ENCODE measurements around the gene INTS15. TPM values are rescaled to one million over a fixed set of nuclear protein-coding genes. Genes with fewer than 3 reads are reported as not detected.

The INTS15 gene
- total and polyA plus RNA-seq, 2 experiments from 2014 or later, result 7.0 to 27.0 TPM

GRCh38 chr7:6553448-6554044, 36.3 kb upstream of the INTS15 start:
- no peaks in the 10 kb centered on the region for H3K27me3 ChIP-seq (ENCODE audit: insufficient read depth)
- H3K9me2 ChIP-seq (ENCODE audit: insufficient read depth), result 0 out of 2 replicates have a peak, but pooled peaks cover 3% of the 10 kb centered on the region
- Mint-ChIP-seq H3K36me3 (ENCODE audit: low read depth) (no peaks in the 10 kb centered on the region), H3K9me3 (no peaks in the 10 kb centered on the region), H3K27ac (no peak overlapping the region), H3K4me3 (no peak overlapping the region), H3K4me1 (no peaks in the 10 kb centered on the region), H3K27me3 (ENCODE audit: insufficient read depth, low read depth, poor library complexity) (peaks cover 11% of the 10 kb centered on the region)
- H4K20me1 ChIP-seq (replicated peaks; ENCODE audit: insufficient read depth), result no peaks in the 10 kb centered on the region
- H2AFZ ChIP-seq, result 0 out of 2 replicates have a peak overlapping the region, but pooled peaks have one; percentile 9
- H3K36me3 ChIP-seq (ENCODE audit: insufficient read depth), result no peaks in the 10 kb centered on the region
- H3F3A ChIP-seq (replicated peaks; ENCODE audit: low read depth), result no peaks in the 10 kb centered on the region
- H3K4me1 ChIP-seq (ENCODE audit: insufficient read depth), result no peaks in the 10 kb centered on the region
- no peak overlapping the region for H3K4me2 ChIP-seq
- DNase-seq (ENCODE audit: low spot score) (peak; percentile 49), ATAC-seq (peak; percentile 18; the same call in 2 of the 3 replicates)
- no peak overlapping the region for H3K27ac ChIP-seq (ENCODE audit: low read depth)
- TF ChIP-seq CREB1 (CRISPR knock-in tag; IDR thresholded peaks at IDR 0.05; ENCODE audit: low read depth) (0 out of 2 replicates have a peak, but pooled peaks have one; percentile 38), NANOG (IDR thresholded peaks at IDR 0.05; ENCODE audit: borderline replicate concordance) (no peak), EZH2phosphoT487 (IDR thresholded peaks at IDR 0.05; ENCODE audit: unreplicated experiment) (no peak), ZNF462 (CRISPR knock-in tag; IDR thresholded peaks at IDR 0.05) (no peak), CTCF (conservative IDR thresholded peaks at IDR 0.05; ENCODE audit: low read depth in 2 of 2) (peak in 1 of 2 experiments; percentile 40; a peak in 2 of 4 replicates)
- no peaks in the 10 kb centered on the region for H3K79me2 ChIP-seq (replicated peaks; ENCODE audit: insufficient read depth)
- no peak overlapping the region for H3K4me3 ChIP-seq

All from GM23338 (cell line).